Activated T-cell treated with anti-CD3 and anti-CD28 coated beads, Interleukin-2, amount 50 U/mL, for 4 hours (primary cell): ENCODE data around the gene EPSTI1. TPM values are rescaled to one million over a fixed set of nuclear protein-coding genes. Genes with fewer than 3 reads are reported as not detected.

ENCODE experiments used
- ATAC-seq, 2 donors: fragments of 200-7000 bp; cut with Tn5 transposase; one replicate each; pipeline ENCODE4 v1.10.0; 2021
- DNase-seq: peaks from one replicate; pipeline ENCODE4 v3.0.0-alpha.2; 2020
- H3K27me3 Mint-ChIP-seq: one replicate; pipeline ENCODE4 v1.8.0; 2021; ENCODE audit warnings: low read depth, mixed read lengths
- H3K36me3 Mint-ChIP-seq: one replicate; pipeline ENCODE4 v1.8.0; 2022; ENCODE audit warnings: mixed read lengths; ENCODE audit not compliant: insufficient read depth
- H3K4me1 Mint-ChIP-seq: one replicate; pipeline ENCODE4 v1.8.0; 2021; ENCODE audit warnings: low read depth, mixed read lengths
- H3K4me3 Mint-ChIP-seq: one replicate; pipeline ENCODE4 v1.8.0; 2021; ENCODE audit warnings: mild to moderate bottlenecking, moderate library complexity, mixed read lengths
- H3K9me3 Mint-ChIP-seq: one replicate; pipeline ENCODE4 v1.8.0; 2021; ENCODE audit warnings: mixed read lengths
- total RNA-seq, 3 donors: library from RNA; stranded (reverse); gene quantifications; one replicate each; pipeline ENCODE4 v1.2.1, GENCODE V29; 2021

Gene EPSTI1
- total RNA-seq, 3 donors from 2014 or later: 8.9 to 18.1 (median 10.2) TPM

GRCh38 chr13:43020794-43021193 is 28.8 kb upstream of the EPSTI1 start:
- peaks cover 16% of the 10 kb centered on the region for H3K4me1 Mint-ChIP-seq
- H3K4me3 Mint-ChIP-seq: no peak overlapping the region
- no peaks in the 10 kb centered on the region for H3K9me3 Mint-ChIP-seq
- DNase-seq: no peak
- no peaks in the 10 kb centered on the region for H3K27me3 Mint-ChIP-seq
- no peak for ATAC-seq
- H3K36me3 Mint-ChIP-seq: no peaks in the 10 kb centered on the region

- Mint-ChIP-seq H3K36me3 (no peaks in the 10 kb centered on the region), H3K9me3 (no peaks in the 10 kb centered on the region), H3K4me3 (no peak overlapping the region), H3K4me1 (peaks cover 10% of the 10 kb centered on the region), H3K27me3 (no peaks in the 10 kb centered on the region)
- DNase-seq: no peak
- no peak for ATAC-seq
These were observed 27.8 kb upstream of the EPSTI1 start for GRCh38 chr13:43019811-43020210.

- no peaks in the 10 kb centered on the region for H3K27me3 Mint-ChIP-seq
- H3K4me3 Mint-ChIP-seq: no peak overlapping the region
- DNase-seq: no peak
- H3K9me3 Mint-ChIP-seq: no peaks in the 10 kb centered on the region
- H3K36me3 Mint-ChIP-seq: no peaks in the 10 kb centered on the region
- ATAC-seq: no peak
- no peaks in the 10 kb centered on the region for H3K4me1 Mint-ChIP-seq
These were observed 24.2 kb upstream of the EPSTI1 start for GRCh38 chr13:43016226-43016625.

GRCh38 chr13:43014162-43014561 is 22.1 kb upstream of the EPSTI1 start:
- no peaks in the 10 kb centered on the region for H3K36me3 Mint-ChIP-seq
- DNase-seq: no peak

GRCh38 chr13:43009506-43009905 is 17.5 kb upstream of the EPSTI1 start:
- no peaks in the 10 kb centered on the region for H3K9me3 Mint-ChIP-seq
- H3K4me1 Mint-ChIP-seq: no peaks in the 10 kb centered on the region
- DNase-seq (no peak), ATAC-seq (no peak)
- no peaks in the 10 kb centered on the region for H3K36me3 Mint-ChIP-seq
- peaks cover 3% of the 10 kb centered on the region for H3K27me3 Mint-ChIP-seq
- H3K4me3 Mint-ChIP-seq: no peak overlapping the region

More at GRCh38 chr13:43014162-43014561, 22.1 kb upstream of the EPSTI1 start:
- no peak for ATAC-seq
- Mint-ChIP-seq H3K4me1 (no peaks in the 10 kb centered on the region), H3K4me3 (no peak overlapping the region), H3K9me3 (no peaks in the 10 kb centered on the region), H3K27me3 (no peaks in the 10 kb centered on the region)

GRCh38 chr13:43008596-43008995 is 16.6 kb upstream of the EPSTI1 start:
- ATAC-seq: no peak
- no peaks in the 10 kb centered on the region for H3K9me3 Mint-ChIP-seq
- no peak for DNase-seq
- H3K4me3 Mint-ChIP-seq: no peak overlapping the region
- H3K36me3 Mint-ChIP-seq: no peaks in the 10 kb centered on the region
- H3K27me3 Mint-ChIP-seq: peaks cover 3% of the 10 kb centered on the region
- no peaks in the 10 kb centered on the region for H3K4me1 Mint-ChIP-seq

GRCh38 chr13:43006893-43007631 is 15.0 kb upstream of the EPSTI1 start:
- Mint-ChIP-seq H3K4me1 (no peaks in the 10 kb centered on the region), H3K36me3 (no peaks in the 10 kb centered on the region), H3K4me3 (no peak overlapping the region), H3K9me3 (peaks cover 8% of the 10 kb centered on the region), H3K27me3 (peaks cover 3% of the 10 kb centered on the region)
- ATAC-seq (no peak), DNase-seq (no peak)

- ATAC-seq (no peak), DNase-seq (no peak)
- H3K27me3 Mint-ChIP-seq: peaks cover 3% of the 10 kb centered on the region
- no peaks in the 10 kb centered on the region for H3K4me1 Mint-ChIP-seq
- H3K9me3 Mint-ChIP-seq: peaks cover 13% of the 10 kb centered on the region
- H3K36me3 Mint-ChIP-seq: no peaks in the 10 kb centered on the region
- H3K4me3 Mint-ChIP-seq: no peak overlapping the region
These were observed 13.6 kb upstream of the EPSTI1 start for GRCh38 chr13:43005460-43006236.

- peaks cover 3% of the 10 kb centered on the region for H3K27me3 Mint-ChIP-seq
- peaks cover 13% of the 10 kb centered on the region for H3K9me3 Mint-ChIP-seq
- ATAC-seq (no peak), DNase-seq (no peak)
- no peaks in the 10 kb centered on the region for H3K36me3 Mint-ChIP-seq
- no peak overlapping the region for H3K4me3 Mint-ChIP-seq
- H3K4me1 Mint-ChIP-seq: no peaks in the 10 kb centered on the region
These were observed 11.7 kb upstream of the EPSTI1 start for GRCh38 chr13:43003729-43004128.

- Mint-ChIP-seq H3K9me3 (peaks cover 13% of the 10 kb centered on the region), H3K27me3 (no peaks in the 10 kb centered on the region), H3K4me1 (no peaks in the 10 kb centered on the region), H3K4me3 (no peak overlapping the region), H3K36me3 (no peaks in the 10 kb centered on the region)
- DNase-seq: no peak
- no peak for ATAC-seq
These were observed 11.0 kb upstream of the EPSTI1 start for GRCh38 chr13:43003010-43003409.

GRCh38 chr13:43002021-43002420 is 10.0 kb upstream of the EPSTI1 start:
- H3K4me3 Mint-ChIP-seq: no peak overlapping the region
- ATAC-seq: no peak
- H3K36me3 Mint-ChIP-seq: no peaks in the 10 kb centered on the region
- no peaks in the 10 kb centered on the region for H3K27me3 Mint-ChIP-seq
- H3K4me1 Mint-ChIP-seq: peaks cover 4% of the 10 kb centered on the region
- no peak for DNase-seq
- H3K9me3 Mint-ChIP-seq: peaks cover 13% of the 10 kb centered on the region

- ATAC-seq (no peak), DNase-seq (no peak)
- Mint-ChIP-seq H3K4me3 (no peak overlapping the region), H3K4me1 (peaks cover 17% of the 10 kb centered on the region), H3K9me3 (peaks cover 13% of the 10 kb centered on the region), H3K27me3 (no peaks in the 10 kb centered on the region), H3K36me3 (no peaks in the 10 kb centered on the region)
These were observed 8.6 kb upstream of the EPSTI1 start for GRCh38 chr13:43000676-43001075.

- Mint-ChIP-seq H3K9me3 (peaks cover 13% of the 10 kb centered on the region), H3K4me3 (no peak overlapping the region), H3K36me3 (no peaks in the 10 kb centered on the region), H3K27me3 (no peaks in the 10 kb centered on the region), H3K4me1 (peaks cover 17% of the 10 kb centered on the region)
- DNase-seq (no peak), ATAC-seq (no peak)
These were observed 7.5 kb upstream of the EPSTI1 start for GRCh38 chr13:42999491-42999890.

GRCh38 chr13:42997381-42997780 is 5.3 kb upstream of the EPSTI1 start:
- no peak for DNase-seq
- H3K27me3 Mint-ChIP-seq: no peaks in the 10 kb centered on the region
- H3K36me3 Mint-ChIP-seq: no peaks in the 10 kb centered on the region
- no peak overlapping the region for H3K4me3 Mint-ChIP-seq
- peak in 1 of 2 donors; percentile 17 for ATAC-seq
- H3K9me3 Mint-ChIP-seq: peaks cover 7% of the 10 kb centered on the region
- H3K4me1 Mint-ChIP-seq: peaks cover 31% of the 10 kb centered on the region

- H3K9me3 Mint-ChIP-seq: peaks cover under 1% of the 10 kb centered on the region
- DNase-seq (no peak), ATAC-seq (peak; percentile 24 to 36)
- no peaks in the 10 kb centered on the region for H3K36me3 Mint-ChIP-seq
- H3K4me1 Mint-ChIP-seq: peaks cover 37% of the 10 kb centered on the region
- no peaks in the 10 kb centered on the region for H3K27me3 Mint-ChIP-seq
- H3K4me3 Mint-ChIP-seq: no peak overlapping the region
These were observed 4.5 kb upstream of the EPSTI1 start for GRCh38 chr13:42996584-42996983.
